Ishikawa (cell line): ENCODE results near the gene OAT.

Source experiments
- CEBPB ChIP-seq: IDR thresholded peaks from 2 replicates; pipeline ENCODE4 v1.6.1; 2012
- CREB1 ChIP-seq: IDR thresholded peaks from 2 replicates; pipeline ENCODE4 v1.6.1; 2012; ENCODE audit warnings: low read depth
- EGR1 ChIP-seq: IDR thresholded peaks from 2 replicates; pipeline ENCODE4 v1.6.1; 2012
- EP300 ChIP-seq: IDR thresholded peaks from 2 replicates; pipeline ENCODE4 v1.6.1; 2012; ENCODE audit warnings: borderline replicate concordance
- FOXM1 ChIP-seq: IDR thresholded peaks from 2 replicates; pipeline ENCODE4 v1.6.1; 2012; ENCODE audit warnings: low read depth, borderline replicate concordance
- NFIC ChIP-seq: IDR thresholded peaks from 2 replicates; pipeline ENCODE4 v1.6.1; 2012
- RAD21 ChIP-seq: IDR thresholded peaks from 2 replicates; pipeline ENCODE4 v1.6.1; 2012; ENCODE audit warnings: low read depth
- TAF1 ChIP-seq: IDR thresholded peaks from 2 replicates; pipeline ENCODE4 v1.6.1; 2012; ENCODE audit warnings: low read depth, mild to moderate bottlenecking
- TCF12 ChIP-seq: IDR thresholded peaks from 2 replicates; pipeline ENCODE4 v1.6.1; 2012; ENCODE audit warnings: low read depth
- TEAD4 ChIP-seq: IDR thresholded peaks from 2 replicates; pipeline ENCODE4 v1.6.1; 2012
- YY1 ChIP-seq: IDR thresholded peaks from 2 replicates; pipeline ENCODE4 v1.6.1; 2012; ENCODE audit warnings: low read depth
- ZBTB7A ChIP-seq: IDR thresholded peaks from 2 replicates; pipeline ENCODE4 v1.6.1; 2012; ENCODE audit warnings: low read depth
- TF ChIP-seq, protein P1 (sequence below): IDR thresholded peaks from 2 replicates; pipeline ENCODE4 v1.6.1; 2012
- TF ChIP-seq, protein P2 (sequence below): IDR thresholded peaks from 2 replicates; pipeline ENCODE4 v1.6.1; 2012; ENCODE audit warnings: low read depth, mild to moderate bottlenecking
- TF ChIP-seq, protein P3 (sequence below): IDR thresholded peaks from 2 replicates; pipeline ENCODE4 v1.6.1; 2012

OAT gene

DNA sequence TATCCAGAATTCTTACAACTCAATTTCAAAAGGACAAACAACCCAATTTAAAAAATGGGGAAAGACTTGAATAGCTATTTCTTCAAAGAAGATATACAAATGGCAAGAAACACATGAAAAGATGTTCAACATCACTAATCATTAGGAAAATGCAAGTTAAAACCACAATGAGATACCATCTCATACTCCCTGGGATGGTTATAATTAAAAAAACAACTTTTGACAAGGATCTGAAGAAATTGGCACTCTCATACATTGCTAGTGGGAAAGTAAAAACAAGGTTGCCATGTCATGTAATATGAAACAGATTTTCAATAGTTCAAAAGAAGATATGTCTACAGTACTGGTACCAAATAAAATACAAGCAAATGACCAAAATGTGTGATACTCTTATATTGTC, 9.0 kb downstream of the OAT start:
- TF ChIP-seq, protein P1, sequence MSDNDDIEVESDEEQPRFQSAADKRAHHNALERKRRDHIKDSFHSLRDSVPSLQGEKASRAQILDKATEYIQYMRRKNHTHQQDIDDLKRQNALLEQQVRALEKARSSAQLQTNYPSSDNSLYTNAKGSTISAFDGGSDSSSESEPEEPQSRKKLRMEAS = no peak
- TF ChIP-seq ZBTB7A = no peak
- TF ChIP-seq, protein P2, sequence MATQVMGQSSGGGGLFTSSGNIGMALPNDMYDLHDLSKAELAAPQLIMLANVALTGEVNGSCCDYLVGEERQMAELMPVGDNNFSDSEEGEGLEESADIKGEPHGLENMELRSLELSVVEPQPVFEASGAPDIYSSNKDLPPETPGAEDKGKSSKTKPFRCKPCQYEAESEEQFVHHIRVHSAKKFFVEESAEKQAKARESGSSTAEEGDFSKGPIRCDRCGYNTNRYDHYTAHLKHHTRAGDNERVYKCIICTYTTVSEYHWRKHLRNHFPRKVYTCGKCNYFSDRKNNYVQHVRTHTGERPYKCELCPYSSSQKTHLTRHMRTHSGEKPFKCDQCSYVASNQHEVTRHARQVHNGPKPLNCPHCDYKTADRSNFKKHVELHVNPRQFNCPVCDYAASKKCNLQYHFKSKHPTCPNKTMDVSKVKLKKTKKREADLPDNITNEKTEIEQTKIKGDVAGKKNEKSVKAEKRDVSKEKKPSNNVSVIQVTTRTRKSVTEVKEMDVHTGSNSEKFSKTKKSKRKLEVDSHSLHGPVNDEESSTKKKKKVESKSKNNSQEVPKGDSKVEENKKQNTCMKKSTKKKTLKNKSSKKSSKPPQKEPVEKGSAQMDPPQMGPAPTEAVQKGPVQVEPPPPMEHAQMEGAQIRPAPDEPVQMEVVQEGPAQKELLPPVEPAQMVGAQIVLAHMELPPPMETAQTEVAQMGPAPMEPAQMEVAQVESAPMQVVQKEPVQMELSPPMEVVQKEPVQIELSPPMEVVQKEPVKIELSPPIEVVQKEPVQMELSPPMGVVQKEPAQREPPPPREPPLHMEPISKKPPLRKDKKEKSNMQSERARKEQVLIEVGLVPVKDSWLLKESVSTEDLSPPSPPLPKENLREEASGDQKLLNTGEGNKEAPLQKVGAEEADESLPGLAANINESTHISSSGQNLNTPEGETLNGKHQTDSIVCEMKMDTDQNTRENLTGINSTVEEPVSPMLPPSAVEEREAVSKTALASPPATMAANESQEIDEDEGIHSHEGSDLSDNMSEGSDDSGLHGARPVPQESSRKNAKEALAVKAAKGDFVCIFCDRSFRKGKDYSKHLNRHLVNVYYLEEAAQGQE = no peak
- TF ChIP-seq CEBPB = no peak
- no peak for TF ChIP-seq RAD21
- TF ChIP-seq TEAD4 = no peak
- TF ChIP-seq TCF12 = no peak
- TF ChIP-seq, protein P3, sequence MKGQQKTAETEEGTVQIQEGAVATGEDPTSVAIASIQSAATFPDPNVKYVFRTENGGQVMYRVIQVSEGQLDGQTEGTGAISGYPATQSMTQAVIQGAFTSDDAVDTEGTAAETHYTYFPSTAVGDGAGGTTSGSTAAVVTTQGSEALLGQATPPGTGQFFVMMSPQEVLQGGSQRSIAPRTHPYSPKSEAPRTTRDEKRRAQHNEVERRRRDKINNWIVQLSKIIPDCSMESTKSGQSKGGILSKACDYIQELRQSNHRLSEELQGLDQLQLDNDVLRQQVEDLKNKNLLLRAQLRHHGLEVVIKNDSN = no peak
- TF ChIP-seq TAF1 = no peak

DNA sequence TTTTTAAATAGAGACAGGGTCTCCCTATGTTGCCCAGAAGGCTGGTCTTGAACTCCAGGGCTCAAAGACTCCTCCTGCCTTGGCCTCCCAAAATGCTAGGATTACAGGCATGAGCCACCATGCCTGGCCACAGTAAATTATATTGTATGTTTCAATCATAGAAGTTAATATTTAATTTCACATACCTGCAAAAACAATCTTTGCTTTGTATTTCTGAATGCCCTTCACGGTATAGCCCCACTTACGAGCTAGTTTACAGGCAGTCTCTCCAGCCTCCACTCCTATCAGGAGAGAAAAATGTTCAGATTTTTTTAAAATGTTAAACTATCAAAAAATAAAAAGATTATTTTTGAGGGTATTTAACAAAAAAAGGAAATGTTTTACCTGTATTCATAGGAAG, 10.4 kb downstream of the OAT start:
- TF ChIP-seq RAD21 (no peak), TAF1 (no peak), TCF12 (no peak), CEBPB (no peak), TEAD4 (no peak), EP300 (no peak), FOXM1 (no peak), EGR1 (no peak), CREB1 (no peak), YY1 (no peak), ZBTB7A (no peak), NFIC (no peak)
- TF ChIP-seq, protein P2 = no peak
- TF ChIP-seq, protein P3 = no peak
- TF ChIP-seq, protein P1 = no peak

DNA sequence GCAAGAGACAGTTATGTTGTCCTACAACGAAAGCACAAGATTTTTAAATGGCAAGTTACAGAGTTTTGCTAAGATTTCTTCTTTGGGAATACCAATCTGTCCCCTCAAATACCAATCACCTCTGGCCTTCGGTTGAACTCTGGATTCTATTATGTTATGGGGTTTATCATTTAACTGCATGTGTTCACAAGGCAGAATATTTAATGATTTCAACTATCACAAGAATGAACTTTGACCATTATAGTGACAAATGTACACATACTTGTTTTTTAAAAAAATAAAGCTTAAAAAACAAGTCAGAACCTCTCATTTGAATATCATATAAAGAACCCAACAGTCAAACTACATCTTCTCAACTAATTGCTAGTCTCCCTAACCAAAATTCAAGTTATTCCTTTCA, 11.3 kb downstream of the OAT start:
- TF ChIP-seq YY1 (no peak), FOXM1 (no peak), ZBTB7A (no peak), TAF1 (no peak), EGR1 (no peak), TCF12 (no peak), RAD21 (no peak), TEAD4 (no peak), CEBPB (no peak), CREB1 (no peak), NFIC (no peak), EP300 (no peak)
- TF ChIP-seq, protein P1 = no peak
- TF ChIP-seq, protein P2 = no peak
- TF ChIP-seq, protein P3 = no peak

DNA sequence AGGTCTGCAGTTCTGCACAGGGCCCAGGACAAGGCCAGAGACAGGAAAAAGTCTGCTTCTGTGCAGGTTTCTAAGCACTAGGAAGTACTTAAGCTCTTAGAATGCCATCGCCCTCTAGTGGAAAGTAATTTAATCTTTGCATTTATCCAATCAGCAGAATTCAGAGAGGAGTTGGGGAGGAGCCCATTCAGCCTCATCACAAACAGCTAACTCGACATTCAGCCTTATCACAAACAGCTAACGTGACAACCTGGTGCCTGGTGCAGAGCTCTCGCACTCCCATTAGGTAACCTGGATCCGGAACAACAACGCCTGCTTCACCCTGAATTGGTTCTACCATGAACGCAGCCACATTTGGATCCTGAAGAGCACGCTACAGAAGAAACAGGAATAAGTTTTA, 15.2 kb downstream of the OAT start:
- TF ChIP-seq TAF1 (no peak), FOXM1 (no peak), EP300 (no peak), ZBTB7A (no peak), YY1 (no peak), TEAD4 (0 out of 2 replicates have a peak, but pooled peaks have one; percentile 20), RAD21 (peak; percentile 69), NFIC (no peak)
- TF ChIP-seq, protein P2 = no peak
- TF ChIP-seq, protein P1 = peak; percentile 19; the same call in 1 of the 2 replicates
